HG03469 (cell line): ENCODE results near the gene SYNE3.
A peak's percentile ranks its signal among the peaks of the same experiment; 100 is the strongest.
"Not testable (repeated sequence)": the region's sequence is repeated elsewhere in the genome, so short reads cannot be mapped to it uniquely, and the experiment has no call there.

Experiments used
- ATAC-seq: cut with Tn5 transposase; IDR thresholded peaks from one replicate; pipeline ENCODE4 v1.9.1; 2021; ENCODE audit warnings: mild to moderate bottlenecking, moderate library complexity, moderate number of reproducible peaks; ENCODE audit not compliant: unreplicated experiment

The SYNE3 gene

GRCh38 chr14:95526483-95527386, 10.3 kb upstream of the SYNE3 start:
- ATAC-seq: no peak

GRCh38 chr14:95525999-95526398, 9.5 kb upstream of the SYNE3 start:
- ATAC-seq: no peak

GRCh38 chr14:95524706-95525512, 8.5 kb upstream of the SYNE3 start:
- ATAC-seq: no peak

- ATAC-seq: no peak
Observed at GRCh38 chr14:95523815-95524448, 7.5 kb upstream of the SYNE3 start.

GRCh38 chr14:95523051-95523814, 6.8 kb upstream of the SYNE3 start:
- ATAC-seq: no peak

GRCh38 chr14:95522556-95522955, 6.1 kb upstream of the SYNE3 start:
- ATAC-seq: no peak

GRCh38 chr14:95522116-95522515, 5.7 kb upstream of the SYNE3 start:
- no peak for ATAC-seq

GRCh38 chr14:95521001-95521400, 4.6 kb upstream of the SYNE3 start:
- ATAC-seq: no peak

GRCh38 chr14:95520346-95520745, 3.9 kb upstream of the SYNE3 start:
- ATAC-seq: no peak

- no peak for ATAC-seq
Observed at GRCh38 chr14:95519699-95520098, 3.2 kb upstream of the SYNE3 start.

GRCh38 chr14:95518045-95518751, 1.7 kb upstream of the SYNE3 start:
- no peak for ATAC-seq

- ATAC-seq: peak; percentile 57
Observed at GRCh38 chr14:95515596-95516552, 576 bp downstream of the SYNE3 start.

- no peak for ATAC-seq
Observed at GRCh38 chr14:95515080-95515489, 1.4 kb downstream of the SYNE3 start.

- ATAC-seq: no peak
Observed at GRCh38 chr14:95514131-95515079, 2.0 kb downstream of the SYNE3 start.

GRCh38 chr14:95513291-95513690, 3.2 kb downstream of the SYNE3 start:
- ATAC-seq: no peak

- ATAC-seq: no peak
Observed at GRCh38 chr14:95511687-95512086, 4.8 kb downstream of the SYNE3 start.

GRCh38 chr14:95510804-95511203, 5.6 kb downstream of the SYNE3 start:
- no peak for ATAC-seq

- ATAC-seq: not testable (repeated sequence)
Observed at GRCh38 chr14:95510344-95510743, 6.1 kb downstream of the SYNE3 start.
